T-cell (primary cell): ENCODE results near the gene RNASE13. TPM values are rescaled to one million over a fixed set of nuclear protein-coding genes. Genes with fewer than 3 reads are reported as not detected.

Source experiments
- ATAC-seq, 4 experiments: fragments of 200-7000 bp in 3 of 4; fragments of 150-1000 bp in 1 of 4; cut with Tn5 transposase; replicated peaks in 1 of 4; 1 replicate in 3 of 4; 2 replicates in 1 of 4; pipeline ENCODE4 v1.10.0; 2021; ENCODE audit warnings: moderate library complexity in 3 of 4, mild to moderate bottlenecking in 2 of 4, moderate number of reproducible peaks in 1 of 4
- CTCF ChIA-PET, 2 donors: fragments of 300-600 bp; sonication (Branson Sonifier 250); formaldehyde crosslinking; loops; one replicate each; lab custom pipeline; 2022; ENCODE audit warnings: antibody characterized with exemption in 2 of 2; lab: Charles Lee
- POLR2A ChIA-PET, 2 donors: fragments of 300-600 bp; sonication (Branson Sonifier 250); formaldehyde crosslinking; loops; one replicate each; lab custom pipeline; 2022; ENCODE audit warnings: antibody characterized with exemption in 2 of 2; lab: Charles Lee
- DNase-seq, 35 experiments: peaks; one replicate each; pipeline versions ENCODE4 v3.0.0 to v3.0.0-alpha.2; 2013 to 2023
- H3K27ac ChIP-seq: one replicate; pipeline ENCODE4 v1.5.1; 2013; ENCODE audit warnings: low read length
- H3K27me3 ChIP-seq, 2 experiments: replicated peaks in 1 of 2; 1 replicate in 1 of 2; 2 replicates in 1 of 2; pipeline versions ENCODE4 v1.6.1 to v1.7.0; 2013; ENCODE audit warnings: low read length in 1 of 2, mixed read lengths in 1 of 2; ENCODE audit not compliant: control insufficient read depth in 2 of 2, insufficient read depth in 2 of 2; ENCODE audit errors: extremely low read depth in 1 of 2
- H3K36me3 ChIP-seq, 2 donors: 1 replicate in 1 of 2; 2 replicates in 1 of 2; pipeline versions ENCODE4 v1.6.1 to v1.7.0; 2013; ENCODE audit warnings: low read length in 1 of 2; ENCODE audit not compliant: control insufficient read depth in 2 of 2, insufficient read depth in 1 of 2; ENCODE audit errors: extremely low read depth in 1 of 2
- H3K4me1 ChIP-seq, 2 experiments: 1 replicate in 1 of 2; 2 replicates in 1 of 2; pipeline versions ENCODE4 v1.6.1 to v1.7.0; 2013; ENCODE audit warnings: low read length in 2 of 2, mixed read lengths in 1 of 2; ENCODE audit not compliant: insufficient read depth in 2 of 2, control insufficient read depth in 1 of 2; ENCODE audit errors: extremely low read depth in 1 of 2
- H3K4me3 ChIP-seq, 2 donors: 1 replicate in 1 of 2; 2 replicates in 1 of 2; pipeline versions ENCODE4 v1.5.1 to v1.7.0; 2013; ENCODE audit warnings: mild to moderate bottlenecking in 2 of 2, low read length in 1 of 2, moderate library complexity in 1 of 2; ENCODE audit not compliant: control insufficient read depth in 1 of 2; ENCODE audit errors: extremely low read depth in 1 of 2
- H3K9me3 ChIP-seq: 2 replicates; pipeline ENCODE4 v1.7.0; 2013
- H3K27ac Mint-ChIP-seq, 2 donors: one replicate each; pipeline ENCODE4 v1.8.0; 2020 to 2021; ENCODE audit warnings: mild to moderate bottlenecking in 2 of 2, mixed read lengths in 2 of 2
- H3K27me3 Mint-ChIP-seq, 2 donors: one replicate each; pipeline ENCODE4 v1.8.0; 2021 to 2022; ENCODE audit warnings: mixed read lengths in 2 of 2
- H3K36me3 Mint-ChIP-seq: one replicate; pipeline ENCODE4 v1.8.0; 2021; ENCODE audit warnings: mixed read lengths
- H3K4me1 Mint-ChIP-seq, 3 donors: one replicate each; pipeline ENCODE4 v1.8.0; 2020 to 2022; ENCODE audit warnings: mixed read lengths in 3 of 3, mild to moderate bottlenecking in 1 of 3
- H3K4me3 Mint-ChIP-seq, 3 donors: one replicate each; pipeline ENCODE4 v1.8.0; 2020 to 2022; ENCODE audit warnings: mild to moderate bottlenecking in 3 of 3, mixed read lengths in 3 of 3, moderate library complexity in 3 of 3
- H3K9me3 Mint-ChIP-seq, 3 donors: one replicate each; pipeline ENCODE4 v1.8.0; 2020 to 2022; ENCODE audit warnings: mixed read lengths in 3 of 3
- WGBS: methylation state at CpG from one replicate; pipeline ENCODE4 v1.1.5; 2013; ENCODE audit warnings: missing lambda C conversion rate; ENCODE audit not compliant: insufficient coverage; 5-methylcytosine and 5-hydroxymethylcytosine counted together
- total RNA-seq, 35 experiments: library from RNA in 6 of 35; stranded (reverse) in 6 of 35; fragments of 120-200 nt in 1 of 35; gene quantifications; one replicate each; pipeline versions ENCODE4 v1.2.1 to v1.2.4 and lab custom pipeline; 2013 to 2026

Gene RNASE13
- total RNA-seq, 5 donors from 2014 or later (not counting 1 experiment from before 2014, with no cell fraction given) = not detected

DNA sequence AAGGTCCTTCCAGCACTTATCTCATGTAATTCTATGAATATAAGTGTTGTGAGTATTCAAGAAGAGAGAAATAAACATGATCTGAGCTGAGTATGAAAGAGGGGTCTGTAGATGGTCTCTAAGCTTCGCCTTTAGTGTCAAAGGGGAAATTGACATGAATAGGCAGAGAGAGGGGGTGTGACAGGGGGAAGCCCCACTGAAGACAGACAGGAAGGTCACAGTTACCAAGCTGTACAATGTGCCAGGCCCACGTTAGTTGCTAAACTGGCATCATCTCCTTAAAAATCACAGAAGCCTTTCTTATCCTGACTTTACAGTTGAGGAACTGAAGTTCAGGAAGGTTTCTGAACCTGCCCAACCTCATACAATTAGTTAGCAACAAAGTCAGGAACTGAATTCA is 43.1 kb upstream of the RNASE13 start:
- DNase-seq (no peak), ATAC-seq (no peak)
- no peak overlapping the region for H3K4me3 ChIP-seq
- CTCF ChIA-PET = interaction anchor here in 1 of 2 donors (0.6 kb wide), 1 partner anchor 15 kb away, joined by 4 read pairs; no protein-coding TSS in a partner anchor
- Mint-ChIP-seq H3K36me3 (no peaks in the 10 kb centered on the region), H3K4me3 (no peak overlapping the region), H3K9me3 (no peaks in the 10 kb centered on the region), H3K4me1 (no peaks in the 10 kb centered on the region), H3K27me3 (peaks cover 12% of the 10 kb centered on the region in 2 donors), H3K27ac (no peak overlapping the region)
- POLR2A ChIA-PET = interaction anchor here in 1 of 2 donors (0.5 kb wide), 1 partner anchor 10 kb away, joined by 3 read pairs; no protein-coding TSS in a partner anchor
- H3K27me3 ChIP-seq = peaks cover 0 to 30% of the 10 kb centered on the region in 2 experiments
- H3K36me3 ChIP-seq = no peaks in the 10 kb centered on the region
- no peak overlapping the region for H3K27ac ChIP-seq
- no peaks in the 10 kb centered on the region for H3K9me3 ChIP-seq
- 88% methylated on average over 1 of the region's 2 CpGs for WGBS
- no peaks in the 10 kb centered on the region for H3K4me1 ChIP-seq

DNA sequence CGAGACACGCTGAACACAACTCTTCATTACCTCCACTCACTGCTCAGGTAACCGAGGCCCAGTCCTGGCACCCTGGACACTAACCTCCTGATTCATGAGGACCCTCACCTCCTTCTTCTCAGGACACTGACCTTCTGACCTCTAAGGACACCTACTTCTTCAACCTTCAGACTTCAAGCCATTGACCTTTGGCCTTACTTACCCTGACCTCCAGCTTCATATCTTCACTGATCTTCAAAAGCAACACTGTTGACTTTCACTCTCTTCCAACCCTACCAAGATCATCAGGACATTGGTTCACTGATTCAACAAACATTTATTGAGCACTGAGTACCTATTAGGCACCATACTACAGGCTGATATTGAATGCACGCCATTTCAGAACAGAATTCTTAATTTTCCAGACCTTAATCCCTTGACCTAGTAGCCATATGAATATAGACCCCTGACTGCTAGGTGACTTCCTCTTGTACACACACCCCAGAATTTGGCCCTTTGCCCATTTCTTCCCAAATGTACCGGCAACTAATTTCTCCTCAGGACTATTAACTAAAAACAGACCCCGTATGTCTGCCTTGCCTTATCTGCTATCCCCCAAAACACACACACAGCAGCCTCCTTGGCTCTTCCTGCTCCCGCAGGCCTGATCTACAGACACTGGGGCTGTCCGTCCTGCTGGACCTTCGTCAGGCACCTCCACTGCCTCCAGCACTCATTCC is 41.3 kb upstream of the RNASE13 start:
- CTCF ChIA-PET = no interaction called here
- POLR2A ChIA-PET = no interaction called here
- no peaks in the 10 kb centered on the region for H3K36me3 ChIP-seq
- H3K27me3 Mint-ChIP-seq = peaks cover 24 to 30% of the 10 kb centered on the region in 2 donors
- peaks cover 5 to 17% (median 14%) of the 10 kb centered on the region in 3 donors for H3K4me1 Mint-ChIP-seq
- no peak overlapping the region for H3K4me3 Mint-ChIP-seq
- WGBS = 91% methylated on average over 9 of the region's 9 CpGs
- DNase-seq (no peak), ATAC-seq (no peak)
- H3K9me3 Mint-ChIP-seq = no peaks in the 10 kb centered on the region
- H3K27ac Mint-ChIP-seq = no peak overlapping the region
- peaks cover 0 to 46% of the 10 kb centered on the region in 2 experiments for H3K27me3 ChIP-seq
- H3K9me3 ChIP-seq = no peaks in the 10 kb centered on the region
- no peak overlapping the region for H3K27ac ChIP-seq
- no peaks in the 10 kb centered on the region for H3K36me3 Mint-ChIP-seq
- H3K4me1 ChIP-seq = peaks cover under 1 to 10% of the 10 kb centered on the region in 2 experiments
- no peak overlapping the region for H3K4me3 ChIP-seq

DNA sequence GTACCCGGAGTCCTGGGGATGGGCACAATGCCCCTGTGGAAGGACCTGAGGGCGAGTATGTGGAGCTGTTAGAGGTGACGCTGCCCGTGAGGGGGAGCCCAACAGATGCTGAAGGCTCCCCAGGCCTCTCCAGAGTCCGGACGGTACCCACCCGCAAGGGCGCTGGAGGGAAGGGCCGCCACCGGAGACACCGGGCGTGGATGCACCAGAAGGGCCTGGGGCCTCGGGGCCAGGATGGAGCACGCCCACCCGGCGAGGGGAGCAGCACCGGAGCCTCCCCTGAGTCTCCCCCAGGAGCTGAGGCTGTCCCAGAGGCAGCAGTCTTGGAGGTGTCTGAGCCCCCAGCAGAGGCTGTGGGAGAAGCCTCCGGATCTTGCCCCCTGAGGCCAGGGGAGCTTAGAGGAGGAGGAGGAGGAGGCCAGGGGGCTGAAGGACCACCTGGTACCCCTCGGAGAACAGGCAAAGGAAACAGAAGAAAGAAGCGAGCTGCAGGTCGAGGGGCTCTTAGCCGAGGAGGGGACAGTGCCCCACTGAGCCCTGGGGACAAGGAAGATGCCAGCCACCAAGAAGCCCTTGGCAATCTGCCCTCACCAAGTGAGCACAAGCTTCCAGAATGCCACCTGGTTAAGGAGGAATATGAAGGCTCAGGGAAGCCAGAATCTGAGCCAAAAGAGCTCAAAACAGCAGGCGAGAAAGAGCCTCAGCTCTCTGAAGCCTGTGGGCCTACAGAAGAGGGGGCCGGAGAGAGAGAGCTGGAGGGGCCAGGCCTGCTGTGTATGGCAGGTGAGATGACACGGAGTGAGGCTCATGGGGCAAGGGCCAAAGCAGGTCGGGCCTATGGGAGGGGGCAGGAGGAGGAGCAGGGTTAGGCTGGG is 40.0 kb upstream of the RNASE13 start:
- Mint-ChIP-seq H3K4me1 (peaks cover 15 to 26% (median 22%) of the 10 kb centered on the region in 3 donors), H3K9me3 (no peaks in the 10 kb centered on the region), H3K36me3 (no peaks in the 10 kb centered on the region), H3K27ac (no peak overlapping the region), H3K27me3 (peaks cover 27 to 38% of the 10 kb centered on the region in 2 donors), H3K4me3 (no peak overlapping the region)
- ChIA-PET CTCF (interaction anchor here in 1 of 2 donors (0.6 to 0.9 kb wide), 2 partner anchors 10 to 30 kb away, joined by 3 read pairs; no protein-coding TSS in a partner anchor), POLR2A (no interaction called here)
- WGBS = 86% methylated on average over 18 of the region's 26 CpGs
- Histone ChIP-seq H3K27ac (no peak overlapping the region), H3K27me3 (peaks cover 0 to 57% of the 10 kb centered on the region in 2 experiments), H3K36me3 (no peaks in the 10 kb centered on the region), H3K4me1 (peaks cover 7 to 21% of the 10 kb centered on the region in 2 experiments), H3K9me3 (no peaks in the 10 kb centered on the region), H3K4me3 (no peak overlapping the region)
- no peak for DNase-seq
- ATAC-seq = no peak

DNA sequence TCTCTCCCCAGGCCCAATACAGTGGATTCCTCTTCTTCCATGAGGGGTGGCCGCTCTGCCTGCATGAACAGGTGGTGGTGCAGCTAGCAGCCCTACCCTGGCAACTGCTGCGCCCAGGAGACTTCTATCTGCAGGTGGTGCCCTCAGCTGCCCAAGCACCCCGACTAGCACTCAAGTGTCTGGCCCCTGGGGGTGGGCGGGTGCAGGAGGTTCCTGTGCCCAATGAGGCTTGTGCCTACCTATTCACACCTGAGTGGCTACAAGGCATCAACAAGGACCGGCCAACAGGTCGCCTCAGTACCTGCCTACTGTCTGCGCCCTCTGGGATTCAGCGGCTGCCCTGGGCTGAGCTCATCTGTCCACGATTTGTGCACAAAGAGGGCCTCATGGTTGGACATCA is 39.3 kb upstream of the RNASE13 start:
- Mint-ChIP-seq H3K9me3 (no peaks in the 10 kb centered on the region), H3K4me1 (peaks cover 22 to 33% (median 30%) of the 10 kb centered on the region in 3 donors), H3K4me3 (no peak overlapping the region), H3K27ac (no peak overlapping the region), H3K36me3 (no peaks in the 10 kb centered on the region), H3K27me3 (peaks cover 33 to 45% of the 10 kb centered on the region in 2 donors)
- ATAC-seq = no peak
- peaks cover 7 to 28% of the 10 kb centered on the region in 2 experiments for H3K4me1 ChIP-seq
- H3K9me3 ChIP-seq = no peaks in the 10 kb centered on the region
- no peak overlapping the region for H3K27ac ChIP-seq
- WGBS = 90% methylated on average over 9 of the region's 9 CpGs
- DNase-seq = no peak
- POLR2A ChIA-PET = no interaction called here
- no peak overlapping the region for H3K4me3 ChIP-seq
- H3K36me3 ChIP-seq = no peaks in the 10 kb centered on the region
- CTCF ChIA-PET = interaction anchor here (0.6 kb wide), 2 partner anchors 25 to 30 kb away, joined by 3 read pairs; no protein-coding TSS in a partner anchor
- H3K27me3 ChIP-seq = peaks cover 3 to 64% of the 10 kb centered on the region in 2 experiments

DNA sequence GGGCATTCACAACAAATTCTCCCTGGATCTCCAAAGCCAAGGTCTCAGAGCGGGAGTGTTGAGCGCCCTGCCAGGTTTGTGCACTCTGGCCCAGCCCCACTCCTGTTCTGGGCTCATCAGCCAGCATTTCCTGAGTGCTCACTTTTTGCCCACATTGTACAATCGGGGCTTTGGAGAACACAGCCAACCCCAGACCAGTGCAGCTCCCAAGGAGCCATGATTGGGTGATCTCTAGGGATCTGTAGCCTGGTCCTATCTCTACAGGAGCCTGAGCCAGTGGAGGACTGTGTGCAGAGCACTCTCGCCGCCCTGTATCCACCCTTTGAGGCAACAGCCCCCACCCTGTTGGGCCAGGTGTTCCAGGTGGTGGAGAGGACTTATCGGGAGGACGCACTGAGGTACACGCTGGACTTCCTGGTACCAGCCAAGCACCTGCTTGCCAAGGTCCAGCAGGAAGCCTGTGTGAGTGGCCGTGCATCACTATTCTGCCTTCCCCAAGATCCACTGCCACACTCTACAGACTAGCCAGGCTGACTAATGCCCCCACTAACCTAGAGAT is 38.3 kb upstream of the RNASE13 start:
- Mint-ChIP-seq H3K9me3 (no peaks in the 10 kb centered on the region), H3K4me3 (peak overlapping the region in 1 of 3 donors; percentile 84), H3K36me3 (no peaks in the 10 kb centered on the region), H3K4me1 (peaks cover 29 to 40% (median 38%) of the 10 kb centered on the region in 3 donors), H3K27ac (no peak overlapping the region), H3K27me3 (peaks cover 40 to 51% of the 10 kb centered on the region in 2 donors)
- H3K4me1 ChIP-seq = peaks cover 7 to 35% of the 10 kb centered on the region in 2 experiments
- 76% methylated on average over 4 of the region's 9 CpGs for WGBS
- no peaks in the 10 kb centered on the region for H3K9me3 ChIP-seq
- ATAC-seq (no peak), DNase-seq (no peak)
- no peak overlapping the region for H3K27ac ChIP-seq
- H3K27me3 ChIP-seq = peaks cover 3 to 66% of the 10 kb centered on the region in 2 experiments
- no peak overlapping the region for H3K4me3 ChIP-seq
- POLR2A ChIA-PET = no interaction called here
- no peaks in the 10 kb centered on the region for H3K36me3 ChIP-seq
- CTCF ChIA-PET = interaction anchor here (0.6 to 3.4 kb wide), 3 partner anchors 15 to 28 kb away, joined by 3 to 23 read pairs (median 4); partner anchors contain the start of gene TMEM253 (in 1 of the 2)
